Subcutaneous abdominal adipose tissue (tissue), 5 donors: ENCODE measurements around the gene COA7.

ENCODE experiments used
- H3K27ac ChIP-seq: one replicate; pipeline ENCODE4 v1.7.0; 2013; ENCODE audit warnings: low read depth, mild to moderate bottlenecking, inconsistent platforms, low read length, moderate library complexity
- H3K27me3 ChIP-seq, 5 donors: one replicate each; pipeline ENCODE4 v1.7.0; 2013; ENCODE audit warnings: low read length in 5 of 5, inconsistent platforms in 1 of 5; ENCODE audit not compliant: control insufficient read depth in 5 of 5, insufficient read depth in 4 of 5
- H3K36me3 ChIP-seq, 5 donors: one replicate each; pipeline ENCODE4 v1.7.0; 2013; ENCODE audit warnings: low read length in 5 of 5; ENCODE audit not compliant: control insufficient read depth in 5 of 5, insufficient read depth in 5 of 5
- H3K4me1 ChIP-seq, 5 donors: one replicate each; pipeline ENCODE4 v1.7.0; 2013; ENCODE audit warnings: low read length in 5 of 5, mild to moderate bottlenecking in 3 of 5, moderate library complexity in 1 of 5; ENCODE audit not compliant: control insufficient read depth in 5 of 5, insufficient read depth in 5 of 5
- H3K4me3 ChIP-seq, 5 donors: one replicate each; pipeline ENCODE4 v1.7.0; 2013; ENCODE audit warnings: low read length in 5 of 5, low read depth in 1 of 5
- H3K9ac ChIP-seq, 5 donors: one replicate each; pipeline ENCODE4 v1.7.0; 2013; ENCODE audit warnings: low read length in 5 of 5, mild to moderate bottlenecking in 4 of 5, moderate library complexity in 3 of 5
- H3K9me3 ChIP-seq, 5 donors: one replicate each; pipeline ENCODE4 v1.7.0; 2013; ENCODE audit warnings: low read length in 5 of 5; ENCODE audit not compliant: control insufficient read depth in 5 of 5
- donor health status: healthy.
- donor health status: healthy.
- donor health status: healthy.
- donor health status: healthy.
- donor health status: healthy.

Gene COA7

GRCh38 chr1:52662645-52663313 lies 35.4 kb downstream of the COA7 start:
- Histone ChIP-seq H3K27ac (no peak overlapping the region), H3K36me3 (no peaks in the 10 kb centered on the region), H3K27me3 (no peaks in the 10 kb centered on the region), H3K9me3 (no peaks in the 10 kb centered on the region), H3K9ac (no peak overlapping the region), H3K4me3 (no peak overlapping the region), H3K4me1 (peaks cover 0 to 6% (median 0%) of the 10 kb centered on the region in 5 donors)

GRCh38 chr1:52660807-52661206 lies 37.3 kb downstream of the COA7 start:
- Histone ChIP-seq H3K27ac (no peak overlapping the region), H3K4me3 (no peak overlapping the region), H3K9ac (no peak overlapping the region), H3K4me1 (peaks cover 0 to 6% (median 0%) of the 10 kb centered on the region in 5 donors), H3K9me3 (no peaks in the 10 kb centered on the region), H3K27me3 (no peaks in the 10 kb centered on the region), H3K36me3 (no peaks in the 10 kb centered on the region)

GRCh38 chr1:52659851-52660596 lies 38.1 kb downstream of the COA7 start:
- no peaks in the 10 kb centered on the region for H3K36me3 ChIP-seq
- H3K27ac ChIP-seq = no peak overlapping the region
- H3K4me3 ChIP-seq = no peak overlapping the region
- H3K9me3 ChIP-seq = no peaks in the 10 kb centered on the region
- no peak overlapping the region for H3K9ac ChIP-seq
- no peaks in the 10 kb centered on the region for H3K27me3 ChIP-seq
- peaks cover 0 to 6% (median 0%) of the 10 kb centered on the region in 5 donors for H3K4me1 ChIP-seq

GRCh38 chr1:52659356-52659755 lies 38.8 kb downstream of the COA7 start:
- no peaks in the 10 kb centered on the region for H3K36me3 ChIP-seq
- H3K27ac ChIP-seq = no peak overlapping the region
- peaks cover 0 to 6% (median 0%) of the 10 kb centered on the region in 5 donors for H3K4me1 ChIP-seq
- H3K9me3 ChIP-seq = no peaks in the 10 kb centered on the region
- no peaks in the 10 kb centered on the region for H3K27me3 ChIP-seq
- no peak overlapping the region for H3K9ac ChIP-seq
- no peak overlapping the region for H3K4me3 ChIP-seq

DNA sequence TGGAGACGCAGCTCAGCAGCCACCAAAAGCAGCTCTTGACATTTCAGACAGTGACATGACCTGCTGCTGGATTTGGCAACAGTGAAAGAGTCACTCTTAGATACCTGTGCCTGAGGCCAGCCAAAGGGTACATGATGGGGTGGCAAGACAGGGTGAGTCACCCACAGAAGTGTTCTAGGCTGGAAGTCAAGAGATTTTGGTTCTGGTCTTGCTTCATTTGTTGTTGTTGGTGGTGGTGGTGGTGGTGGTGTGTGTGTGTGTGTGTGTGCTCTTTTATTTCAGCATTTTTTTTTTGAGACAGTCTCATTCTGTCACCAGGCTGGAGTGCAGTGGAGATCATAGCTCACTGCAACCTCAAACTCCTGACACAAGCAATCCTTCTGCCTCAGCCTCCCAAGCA lies 39.4 kb downstream of the COA7 start:
- Histone ChIP-seq H3K36me3 (no peaks in the 10 kb centered on the region), H3K27ac (no peak overlapping the region), H3K4me1 (peaks cover 0 to 6% (median 0%) of the 10 kb centered on the region in 5 donors), H3K9me3 (no peaks in the 10 kb centered on the region), H3K9ac (no peak overlapping the region), H3K4me3 (no peak overlapping the region), H3K27me3 (no peaks in the 10 kb centered on the region)

GRCh38 chr1:52657702-52658101 lies 40.4 kb downstream of the COA7 start:
- no peaks in the 10 kb centered on the region for H3K27me3 ChIP-seq
- no peak overlapping the region for H3K9ac ChIP-seq
- no peak overlapping the region for H3K4me3 ChIP-seq
- H3K9me3 ChIP-seq = no peaks in the 10 kb centered on the region
- no peaks in the 10 kb centered on the region for H3K36me3 ChIP-seq
- no peak overlapping the region for H3K27ac ChIP-seq
- H3K4me1 ChIP-seq = peaks cover 0 to 2% (median 0%) of the 10 kb centered on the region in 5 donors

DNA sequence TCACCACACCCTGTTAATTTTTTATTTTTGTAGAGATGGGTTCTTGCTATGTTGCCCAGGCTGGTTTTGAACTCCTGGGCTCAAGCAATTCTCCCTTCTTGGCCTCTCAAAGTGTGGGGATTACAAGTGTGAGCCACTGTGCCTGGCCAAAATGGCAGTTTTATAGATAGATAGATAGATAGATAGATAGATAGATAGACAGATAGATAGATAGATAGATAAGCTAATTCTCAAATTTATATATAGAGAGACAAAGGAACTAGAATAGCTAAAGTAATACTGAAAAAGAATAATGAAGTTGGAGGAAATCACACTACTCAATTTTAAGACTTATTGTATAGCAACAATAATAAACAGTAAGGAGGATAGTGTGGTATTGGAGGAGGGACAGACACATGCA lies 44.1 kb downstream of the COA7 start:
- Histone ChIP-seq H3K9ac (no peak overlapping the region), H3K9me3 (no peaks in the 10 kb centered on the region), H3K36me3 (no peaks in the 10 kb centered on the region)

DNA sequence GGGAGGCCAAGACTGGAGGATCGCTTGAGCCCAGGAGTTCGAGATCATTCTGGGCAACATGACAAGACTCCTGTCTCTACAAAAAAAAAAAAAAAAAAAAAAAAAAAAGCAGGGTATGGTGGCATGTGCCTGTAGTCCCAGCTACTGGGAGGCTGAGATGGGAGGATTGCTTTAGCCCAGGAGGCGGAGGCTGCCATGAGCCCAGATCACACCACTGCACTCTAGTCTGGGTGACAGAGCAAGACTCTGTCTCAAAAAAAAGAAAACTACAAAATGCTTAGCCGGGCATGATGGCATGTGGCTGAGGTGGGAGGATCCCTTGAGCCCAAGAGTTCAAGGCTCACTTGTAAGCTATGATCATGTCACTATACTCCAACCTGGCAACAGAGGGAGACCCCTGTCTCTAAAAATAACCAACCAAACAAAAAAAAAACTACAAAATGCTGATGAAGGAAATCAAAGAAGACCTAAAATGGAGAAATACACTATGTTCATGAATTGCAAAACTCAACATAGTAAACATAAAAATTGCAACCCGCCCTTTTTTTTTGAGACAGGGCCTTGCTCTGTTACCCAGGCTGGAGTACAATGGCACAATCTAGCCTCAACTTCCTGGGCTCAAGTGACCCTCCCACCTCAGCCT lies 44.8 kb downstream of the COA7 start:
- Histone ChIP-seq H3K27me3 (no peaks in the 10 kb centered on the region), H3K4me3 (no peak overlapping the region), H3K36me3 (no peaks in the 10 kb centered on the region), H3K9ac (no peak overlapping the region), H3K4me1 (no peaks in the 10 kb centered on the region), H3K27ac (no peak overlapping the region), H3K9me3 (no peaks in the 10 kb centered on the region)

More for the DNA sequence above, 44.1 kb downstream of the COA7 start:
- H3K4me3 ChIP-seq = no peak overlapping the region
- no peak overlapping the region for H3K27ac ChIP-seq
- H3K27me3 ChIP-seq = no peaks in the 10 kb centered on the region
- H3K4me1 ChIP-seq = no peaks in the 10 kb centered on the region

- Histone ChIP-seq H3K27ac (no peak overlapping the region), H3K9ac (no peak overlapping the region), H3K4me3 (no peak overlapping the region), H3K4me1 (no peaks in the 10 kb centered on the region), H3K27me3 (no peaks in the 10 kb centered on the region), H3K9me3 (no peaks in the 10 kb centered on the region), H3K36me3 (no peaks in the 10 kb centered on the region)
These were observed 46.2 kb downstream of the COA7 start for GRCh38 chr1:52651904-52652303.

DNA sequence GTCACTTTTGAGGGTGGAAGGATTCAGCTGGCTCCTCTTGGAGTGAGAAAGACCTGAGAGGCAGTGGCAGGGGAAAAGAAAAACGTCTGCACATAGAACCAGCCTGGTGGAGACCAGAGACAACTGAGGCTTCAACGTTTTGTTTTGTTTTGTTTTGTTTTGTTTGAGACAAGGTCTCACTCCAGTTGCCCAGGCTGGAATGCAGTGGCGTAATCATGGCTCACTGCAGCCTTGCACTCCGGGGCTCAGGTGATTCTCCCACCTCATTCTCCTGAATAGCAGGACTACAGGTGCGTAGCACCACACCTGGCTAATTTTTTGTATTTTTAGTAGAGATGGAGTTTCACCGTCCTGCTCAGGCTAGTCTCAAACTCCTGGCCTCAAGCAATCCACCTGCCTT lies 52.9 kb downstream of the COA7 start:
- H3K4me1 ChIP-seq = no peaks in the 10 kb centered on the region
- no peak overlapping the region for H3K9ac ChIP-seq
- no peaks in the 10 kb centered on the region for H3K9me3 ChIP-seq
- H3K36me3 ChIP-seq = no peaks in the 10 kb centered on the region
- H3K27ac ChIP-seq = no peak overlapping the region
- no peaks in the 10 kb centered on the region for H3K27me3 ChIP-seq
- no peak overlapping the region for H3K4me3 ChIP-seq
